Keratinocyte (primary cell): Measurements from ENCODE around the gene LILRB1. TPM values are rescaled to one million over a fixed set of nuclear protein-coding genes. Genes with fewer than 3 reads are reported as not detected.
"Not testable (repeated sequence)": the region's sequence is repeated elsewhere in the genome, so short reads cannot be mapped to it uniquely, and the experiment has no call there.

ENCODE experiments used
- DNase-seq: peaks from one replicate; pipeline ENCODE4 v3.0.0-alpha.2; 2011; ENCODE audit warnings: low read depth, missing footprints, low spot score
- FAIRE-seq: peaks from 2 replicates; lab custom pipeline; 2011; peaks lifted over from hg19 to GRCh38; lab: Jason Lieb, UNC
- H2AFZ ChIP-seq: 2 replicates; pipeline ENCODE4 v1.6.0; 2012; ENCODE audit warnings: low read length, control low read depth, inconsistent platforms; ENCODE audit not compliant: control insufficient read depth
- H3K27ac ChIP-seq: 2 replicates; pipeline ENCODE4 v1.5.1; 2011; ENCODE audit warnings: low read length; ENCODE audit not compliant: control insufficient read depth, insufficient read depth
- H3K27me3 ChIP-seq: 3 replicates; pipeline ENCODE4 v1.6.0; 2011; ENCODE audit warnings: low read length; ENCODE audit not compliant: control insufficient read depth, insufficient read depth; ENCODE audit errors: extremely low read depth
- H3K36me3 ChIP-seq, 2 experiments: 2 replicates in 1 of 2; 3 replicates in 1 of 2; pipeline ENCODE4 v1.5.1; 2011; ENCODE audit warnings: low read length in 2 of 2, mild to moderate bottlenecking in 1 of 2; ENCODE audit not compliant: control insufficient read depth in 2 of 2, insufficient read depth in 2 of 2; ENCODE audit errors: extremely low read depth in 1 of 2
- H3K4me1 ChIP-seq: 3 replicates; pipeline ENCODE4 v1.5.1; 2011; ENCODE audit warnings: low read length; ENCODE audit not compliant: control insufficient read depth, insufficient read depth; ENCODE audit errors: extremely low read depth
- H3K4me2 ChIP-seq: 3 replicates; pipeline ENCODE4 v1.6.0; 2011; ENCODE audit warnings: low read depth, low read length; ENCODE audit not compliant: control insufficient read depth, insufficient read depth; ENCODE audit errors: extremely low read depth
- H3K4me3 ChIP-seq, 3 experiments: fragments of 200-600 bp in 1 of 3; sonication (generic) in 1 of 3; 2 replicates in 2 of 3; 3 replicates in 1 of 3; pipeline ENCODE4 v1.5.1; 2011 to 2016; ENCODE audit warnings: low read length in 3 of 3, mild to moderate bottlenecking in 3 of 3, control low read depth in 2 of 3, inconsistent platforms in 1 of 3, low read depth in 1 of 3, mixed read lengths in 1 of 3, mixed run types in 1 of 3, moderate library complexity in 1 of 3; ENCODE audit not compliant: control insufficient read depth in 2 of 3, insufficient read depth in 2 of 3; ENCODE audit errors: extremely low read depth in 1 of 3
- H3K79me2 ChIP-seq: 2 replicates; pipeline ENCODE4 v1.6.0; 2012; ENCODE audit warnings: low read length; ENCODE audit not compliant: control insufficient read depth, insufficient read depth
- H3K9ac ChIP-seq: 3 replicates; pipeline ENCODE4 v1.6.0; 2011; ENCODE audit warnings: low read length; ENCODE audit not compliant: control insufficient read depth, insufficient read depth; ENCODE audit errors: extremely low read depth
- H3K9me1 ChIP-seq: 3 replicates; pipeline ENCODE4 v1.6.0; 2011; ENCODE audit warnings: low read length; ENCODE audit not compliant: control insufficient read depth, insufficient read depth; ENCODE audit errors: extremely low read depth
- H3K9me3 ChIP-seq: 2 replicates; pipeline ENCODE4 v1.5.1; 2012; ENCODE audit warnings: low read depth, low read length; ENCODE audit not compliant: control insufficient read depth
- H4K20me1 ChIP-seq: 3 replicates; pipeline ENCODE4 v1.6.0; 2011; ENCODE audit warnings: low read length; ENCODE audit not compliant: control insufficient read depth, insufficient read depth; ENCODE audit errors: extremely low read depth
- EZH2 ChIP-seq: IDR thresholded peaks from one replicate; pipeline ENCODE4 v1.6.1; 2012; ENCODE audit warnings: inconsistent platforms, mild to moderate bottlenecking, low read length, moderate library complexity
- dilution Hi-C: fragments of 300-500 bp; cut with MboI; formaldehyde crosslinking; loops from one replicate; pipeline ENCODE4 v1.7.0; 2020; ENCODE audit warnings: low sequenced_read_pairs; ENCODE audit not compliant: extremely low pct_ligation_motif_present
- polyA plus RNA-seq, 5 experiments: library from polyadenylated mRNA; depleted of rRNA in 3 of 5; stranded (reverse) in 3 of 5; stranded (forward) in 1 of 5; unstranded in 1 of 5; fragments of >200 nt; gene quantifications; 1 replicate in 1 of 5; 2 replicates in 3 of 5; 3 replicates in 1 of 5; pipeline versions ENCODE4 v1.2.1 to v1.2.3, GENCODE V29; 2011 to 2012; ENCODE audit warnings: missing spikeins in 2 of 5, low read depth in 1 of 5, low replicate concordance in 1 of 5
- TF ChIP-seq, protein P1 (sequence below), 3 experiments: IDR thresholded peaks in 1 of 3; conservative IDR thresholded peaks in 1 of 3; optimal IDR thresholded peaks in 1 of 3; 2 replicates in 2 of 3; 3 replicates in 1 of 3; pipeline versions ENCODE3 to v1.5.1; 2011; ENCODE audit warnings: low read length in 3 of 3, mild to moderate bottlenecking in 3 of 3, moderate library complexity in 2 of 3, control low read depth in 1 of 3, inconsistent platforms in 1 of 3; ENCODE audit not compliant: insufficient read depth in 2 of 3; ENCODE audit errors: extremely low read depth in 1 of 3

LILRB1 gene
- polyA plus RNA-seq, 1 donor (not counting 4 experiments of a cell fraction or from before 2014, with no cell fraction given), result not detected

DNA sequence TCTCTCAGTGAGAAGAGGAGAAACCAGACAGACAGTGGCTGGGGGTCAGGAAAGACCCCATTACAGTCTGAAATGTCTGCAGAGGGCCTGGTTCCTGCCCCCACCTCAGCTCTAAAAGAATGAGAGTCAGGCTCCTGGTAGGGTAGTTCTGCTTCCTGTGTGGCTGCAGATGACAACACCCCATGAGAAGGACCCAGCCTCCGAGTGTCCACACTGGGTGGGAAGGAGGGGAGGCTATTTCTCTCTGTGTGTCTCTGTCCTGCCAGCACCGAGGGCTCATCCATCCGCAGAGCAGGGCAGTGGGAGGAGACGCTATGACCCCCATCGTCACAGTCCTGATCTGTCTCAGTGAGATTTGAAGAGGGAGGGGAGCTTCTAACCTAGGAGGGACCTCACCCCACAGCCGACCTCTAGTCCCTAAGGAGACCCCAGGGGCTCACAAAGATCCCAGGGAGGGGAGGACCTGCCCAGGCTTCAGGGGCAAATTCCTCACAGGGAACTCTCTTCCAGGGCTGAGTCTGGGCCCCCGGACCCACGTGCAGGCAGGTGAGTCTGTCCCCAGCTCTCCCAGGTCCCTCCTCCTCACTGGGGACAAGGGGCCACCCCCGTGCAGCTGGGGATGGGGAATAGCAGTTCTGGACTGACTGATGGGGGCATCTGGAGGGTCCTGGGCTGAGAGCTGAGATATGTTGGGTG lies 36.2 kb upstream of the LILRB1 start:
- H3K4me1 ChIP-seq, H3K27me3 ChIP-seq, H3K79me2 ChIP-seq, H3K9ac ChIP-seq, DNase-seq, H4K20me1 ChIP-seq, H3K9me3 ChIP-seq, dilution Hi-C loops, H2AFZ ChIP-seq, H3K4me3 ChIP-seq, H3K4me2 ChIP-seq, H3K27ac ChIP-seq, H3K36me3 ChIP-seq, FAIRE-seq, H3K9me1 ChIP-seq: not testable (repeated sequence)

DNA sequence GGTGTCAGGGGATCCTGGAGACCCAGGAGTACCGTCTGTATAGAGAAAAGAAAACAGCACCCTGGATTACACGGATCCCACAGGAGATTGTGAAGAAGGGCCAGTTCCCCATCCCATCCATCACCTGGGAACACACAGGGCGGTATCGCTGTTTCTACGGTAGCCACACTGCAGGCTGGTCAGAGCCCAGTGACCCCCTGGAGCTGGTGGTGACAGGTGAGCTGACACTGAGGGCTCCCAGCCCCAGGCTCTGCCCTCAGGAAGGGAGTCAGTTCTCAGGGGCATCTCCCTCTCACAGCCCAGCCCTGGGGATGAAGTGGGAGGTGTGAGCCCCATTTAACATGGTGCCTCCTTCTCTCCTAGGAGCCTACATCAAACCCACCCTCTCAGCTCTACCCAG lies 35.5 kb upstream of the LILRB1 start:
- TF ChIP-seq, protein P1, sequence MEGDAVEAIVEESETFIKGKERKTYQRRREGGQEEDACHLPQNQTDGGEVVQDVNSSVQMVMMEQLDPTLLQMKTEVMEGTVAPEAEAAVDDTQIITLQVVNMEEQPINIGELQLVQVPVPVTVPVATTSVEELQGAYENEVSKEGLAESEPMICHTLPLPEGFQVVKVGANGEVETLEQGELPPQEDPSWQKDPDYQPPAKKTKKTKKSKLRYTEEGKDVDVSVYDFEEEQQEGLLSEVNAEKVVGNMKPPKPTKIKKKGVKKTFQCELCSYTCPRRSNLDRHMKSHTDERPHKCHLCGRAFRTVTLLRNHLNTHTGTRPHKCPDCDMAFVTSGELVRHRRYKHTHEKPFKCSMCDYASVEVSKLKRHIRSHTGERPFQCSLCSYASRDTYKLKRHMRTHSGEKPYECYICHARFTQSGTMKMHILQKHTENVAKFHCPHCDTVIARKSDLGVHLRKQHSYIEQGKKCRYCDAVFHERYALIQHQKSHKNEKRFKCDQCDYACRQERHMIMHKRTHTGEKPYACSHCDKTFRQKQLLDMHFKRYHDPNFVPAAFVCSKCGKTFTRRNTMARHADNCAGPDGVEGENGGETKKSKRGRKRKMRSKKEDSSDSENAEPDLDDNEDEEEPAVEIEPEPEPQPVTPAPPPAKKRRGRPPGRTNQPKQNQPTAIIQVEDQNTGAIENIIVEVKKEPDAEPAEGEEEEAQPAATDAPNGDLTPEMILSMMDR (optimal IDR thresholded peaks at IDR 0.05 in 1 of 3, IDR thresholded peaks at IDR 0.05 in 1 of 3, conservative IDR thresholded peaks at IDR 0.05 in 1 of 3; ENCODE audit: extremely low read depth in 1 of 3, insufficient read depth in 2 of 3, low read length in 3 of 3), result no peak
- no peak for TF ChIP-seq EZH2
- H3K79me2 ChIP-seq, result no peaks in the 10 kb centered on the region
- no peaks in the 10 kb centered on the region for H3K4me1 ChIP-seq
- H3K9ac ChIP-seq, result no peak overlapping the region
- no peaks in the 10 kb centered on the region for H3K36me3 ChIP-seq
- no peak for FAIRE-seq
- dilution Hi-C loops, result no loop called here
- no peak overlapping the region for H3K4me2 ChIP-seq
- H3K9me3 ChIP-seq, result peaks cover 4% of the 10 kb centered on the region
- no peaks in the 10 kb centered on the region for H3K9me1 ChIP-seq
- H2AFZ ChIP-seq, result no peak overlapping the region
- no peak overlapping the region for H3K27ac ChIP-seq
- no peak overlapping the region for H3K4me3 ChIP-seq
- no peaks in the 10 kb centered on the region for H3K27me3 ChIP-seq
- DNase-seq, result no peak
- H4K20me1 ChIP-seq, result no peaks in the 10 kb centered on the region

DNA sequence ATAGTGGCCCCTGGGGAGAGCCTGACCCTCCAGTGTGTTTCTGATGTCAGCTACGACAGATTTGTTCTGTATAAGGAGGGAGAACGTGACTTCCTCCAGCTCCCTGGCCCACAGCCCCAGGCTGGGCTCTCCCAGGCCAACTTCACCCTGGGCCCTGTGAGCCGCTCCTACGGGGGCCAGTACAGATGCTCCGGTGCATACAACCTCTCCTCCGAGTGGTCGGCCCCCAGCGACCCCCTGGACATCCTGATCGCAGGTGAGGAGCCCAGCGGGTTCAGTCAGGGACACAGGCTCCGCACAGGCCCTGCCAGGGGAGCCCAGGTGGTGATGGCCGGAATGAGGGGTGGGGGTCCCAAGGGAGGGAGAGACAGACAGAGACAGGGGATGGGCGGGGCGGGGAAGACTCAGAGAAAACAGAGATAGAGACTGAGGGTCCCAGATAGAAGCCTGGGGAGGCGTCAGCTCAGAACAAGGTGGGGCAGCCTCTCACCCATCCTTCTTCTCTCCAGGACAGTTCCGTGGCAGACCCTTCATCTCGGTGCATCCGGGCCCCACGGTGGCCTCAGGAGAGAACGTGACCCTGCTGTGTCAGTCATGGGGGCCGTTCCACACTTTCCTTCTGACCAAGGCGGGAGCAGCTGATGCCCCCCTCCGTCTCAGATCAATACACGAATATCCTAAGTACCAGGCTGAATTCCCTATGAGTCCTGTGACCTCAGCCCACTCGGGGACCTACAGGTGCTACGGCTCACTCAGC lies 34.4 kb upstream of the LILRB1 start:
- FAIRE-seq, H3K9me3 ChIP-seq, H3K9ac ChIP-seq, H3K4me2 ChIP-seq, H3K9me1 ChIP-seq, H3K27ac ChIP-seq, H3K36me3 ChIP-seq, H4K20me1 ChIP-seq, H3K79me2 ChIP-seq, H2AFZ ChIP-seq, dilution Hi-C loops, H3K4me1 ChIP-seq, H3K4me3 ChIP-seq, H3K27me3 ChIP-seq, DNase-seq: not testable (repeated sequence)
